ENCODE data around the gene MT1HL1.

MT1HL1 gene

GRCh38 chr1:237004116-237004515 lies at the start of gene MT1HL1:
Gene MT1HL1 (minus strand): TSS chr1:237004441. CDS start chr1:237004372, 69 bp downstream.
- DNase-seq (ENCODE audit: low read depth), result no peak

GRCh38 chr1:237050915-237051314 lies 46.7 kb upstream of the MT1HL1 start:
- no peak for DNase-seq (ENCODE audit: low read depth)

- no peak for DNase-seq (ENCODE audit: low read depth)
Observed at GRCh38 chr1:237050185-237050584, 45.9 kb upstream of the MT1HL1 start.

- no peak for DNase-seq (ENCODE audit: low read depth)
Observed at GRCh38 chr1:237048803-237049202, 44.6 kb upstream of the MT1HL1 start.

- no peak for DNase-seq (ENCODE audit: low read depth)
Observed at GRCh38 chr1:237045278-237046016, 41.2 kb upstream of the MT1HL1 start.

- DNase-seq (ENCODE audit: low read depth), result no peak
Observed at GRCh38 chr1:237043846-237044636, 39.8 kb upstream of the MT1HL1 start.

- DNase-seq (ENCODE audit: low read depth), result no peak
Observed at GRCh38 chr1:237042892-237043576, 38.8 kb upstream of the MT1HL1 start.

GRCh38 chr1:237042526-237042891 lies 38.3 kb upstream of the MT1HL1 start:
- DNase-seq (ENCODE audit: low read depth), result no peak

- DNase-seq (ENCODE audit: low read depth), result no peak
Observed at GRCh38 chr1:237041795-237042525, 37.7 kb upstream of the MT1HL1 start, which contains the start of gene RYR2. Gene RYR2 (plus strand): TSS chr1:237042184. CDS start chr1:237042522, 338 bp downstream.

- DNase-seq (ENCODE audit: low read depth), result no peak
Observed at GRCh38 chr1:237041461-237041794, 37.2 kb upstream of the MT1HL1 start.

GRCh38 chr1:237040823-237041222 lies 36.6 kb upstream of the MT1HL1 start:
- DNase-seq (ENCODE audit: low read depth), result no peak

GRCh38 chr1:237038211-237038610 lies 34.0 kb upstream of the MT1HL1 start:
- no peak for DNase-seq (ENCODE audit: low read depth)

GRCh38 chr1:237035759-237036158 lies 31.5 kb upstream of the MT1HL1 start:
- no peak for DNase-seq (ENCODE audit: low read depth)

GRCh38 chr1:237033804-237034203 lies 29.6 kb upstream of the MT1HL1 start:
- DNase-seq (ENCODE audit: low read depth), result no peak

- DNase-seq (ENCODE audit: low read depth), result no peak
Observed at GRCh38 chr1:237033061-237033460, 28.8 kb upstream of the MT1HL1 start.

GRCh38 chr1:237032029-237032428 lies 27.8 kb upstream of the MT1HL1 start:
- DNase-seq (ENCODE audit: low read depth), result no peak

- no peak for DNase-seq (ENCODE audit: low read depth)
Observed at GRCh38 chr1:237031480-237031879, 27.2 kb upstream of the MT1HL1 start.

- no peak for DNase-seq (ENCODE audit: low read depth)
Observed at GRCh38 chr1:237029850-237030535, 25.8 kb upstream of the MT1HL1 start.

- DNase-seq (ENCODE audit: low read depth), result no peak
Observed at GRCh38 chr1:237029240-237029639, 25.0 kb upstream of the MT1HL1 start.

- no peak for DNase-seq (ENCODE audit: low read depth)
Observed at GRCh38 chr1:237025358-237026074, 21.3 kb upstream of the MT1HL1 start.

- DNase-seq (ENCODE audit: low read depth), result no peak
Observed at GRCh38 chr1:237018896-237019295, 14.7 kb upstream of the MT1HL1 start.
